Neural cell (in vitro differentiated cells): ENCODE measurements around the gene AKT1S1.

Experiments used
- CTCF ChIP-seq: fragments of 450-650 bp; IDR thresholded peaks from 2 replicates; pipeline ENCODE4 v1.5.1; 2014; ENCODE audit warnings: antibody characterized with exemption, mild to moderate bottlenecking, moderate library complexity; ENCODE audit not compliant: poor library complexity, severe bottlenecking
- SMC3 ChIP-seq: fragments of 450-650 bp; conservative IDR thresholded peaks from 2 replicates; pipeline ENCODE4 v1.6.1; 2014; ENCODE audit warnings: antibody characterized with exemption, mild to moderate bottlenecking, moderate library complexity; ENCODE audit not compliant: poor library complexity

GRCh38 chr19:49904136-49904535 is 27.0 kb upstream of the AKT1S1 start:
- TF ChIP-seq CTCF, result no peak
- no peak for TF ChIP-seq SMC3
